ENCODE data around the gene GPR171.
A peak's percentile ranks its signal among the peaks of the same experiment; 100 is the strongest.

Gene GPR171

GRCh38 chr3:151227807-151228665, 25.0 kb upstream of the GPR171 start:
- H3K36me3 ChIP-seq (ENCODE audit: control insufficient read depth in 2 of 2, insufficient read depth in 2 of 2, low read length in 2 of 2) = no peaks in the 10 kb centered on the region
- no peak overlapping the region for H3K9ac ChIP-seq (ENCODE audit: low read depth in 1 of 2, low read length in 2 of 2)
- H3K4me3 ChIP-seq (ENCODE audit: low read length in 2 of 2) = no peak overlapping the region
- H3K27me3 ChIP-seq (ENCODE audit: control insufficient read depth in 2 of 2, insufficient read depth in 2 of 2, low read length in 2 of 2) = no peaks in the 10 kb centered on the region
- peak overlapping the region; percentile 13 to 44 for H3K27ac ChIP-seq (ENCODE audit: low read depth in 2 of 2, low read length in 2 of 2)
- no peaks in the 10 kb centered on the region for H3K9me3 ChIP-seq (ENCODE audit: control insufficient read depth in 2 of 2, low read length in 2 of 2)
- H3K4me1 ChIP-seq (ENCODE audit: control insufficient read depth in 2 of 2, insufficient read depth in 2 of 2, low read length in 2 of 2) = peaks cover 0 to 10% of the 10 kb centered on the region in 2 donors

GRCh38 chr3:151227266-151227806, 24.3 kb upstream of the GPR171 start:
- Histone ChIP-seq H3K27ac (ENCODE audit: low read depth in 2 of 2, low read length in 2 of 2) (peak overlapping the region in 1 of 2 donors; percentile 13), H3K9ac (ENCODE audit: low read depth in 1 of 2, low read length in 2 of 2) (no peak overlapping the region), H3K4me1 (ENCODE audit: control insufficient read depth in 2 of 2, insufficient read depth in 2 of 2, low read length in 2 of 2) (peaks cover 0 to 10% of the 10 kb centered on the region in 2 donors)

DNA sequence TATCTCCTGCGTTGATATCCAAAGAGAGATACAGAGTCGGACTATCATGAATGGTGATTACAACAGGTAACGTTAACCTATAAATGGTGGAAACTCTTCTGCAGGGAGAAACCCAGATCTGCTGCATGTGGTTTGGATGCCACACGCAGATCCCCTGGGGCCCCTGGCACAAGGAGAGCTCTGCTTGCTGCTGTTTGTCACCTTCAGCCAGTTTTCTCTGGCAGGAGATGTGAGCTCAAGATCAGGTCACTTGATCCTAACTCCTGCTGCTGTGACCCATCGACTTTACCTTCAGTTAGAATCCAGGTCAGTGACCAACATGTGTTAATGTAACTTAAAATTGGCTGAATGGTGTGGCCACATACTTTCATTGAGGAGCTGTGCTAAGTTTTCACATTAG, 23.8 kb upstream of the GPR171 start:
- H3K9me3 ChIP-seq (ENCODE audit: control insufficient read depth in 2 of 2, low read length in 2 of 2) = no peaks in the 10 kb centered on the region
- H3K4me1 ChIP-seq (ENCODE audit: control insufficient read depth in 2 of 2, insufficient read depth in 2 of 2, low read length in 2 of 2) = peaks cover 0 to 10% of the 10 kb centered on the region in 2 donors
- no peaks in the 10 kb centered on the region for H3K36me3 ChIP-seq (ENCODE audit: control insufficient read depth in 2 of 2, insufficient read depth in 2 of 2, low read length in 2 of 2)
- no peak overlapping the region for H3K4me3 ChIP-seq (ENCODE audit: low read length in 2 of 2)
- H3K9ac ChIP-seq (ENCODE audit: low read depth in 1 of 2, low read length in 2 of 2) = no peak overlapping the region
- H3K27me3 ChIP-seq (ENCODE audit: control insufficient read depth in 2 of 2, insufficient read depth in 2 of 2, low read length in 2 of 2) = no peaks in the 10 kb centered on the region
- no peak overlapping the region for H3K27ac ChIP-seq (ENCODE audit: low read depth in 2 of 2, low read length in 2 of 2)

More at GRCh38 chr3:151227266-151227806, 24.3 kb upstream of the GPR171 start:
- Histone ChIP-seq H3K4me3 (ENCODE audit: low read length in 2 of 2) (no peak overlapping the region), H3K36me3 (ENCODE audit: control insufficient read depth in 2 of 2, insufficient read depth in 2 of 2, low read length in 2 of 2) (no peaks in the 10 kb centered on the region), H3K27me3 (ENCODE audit: control insufficient read depth in 2 of 2, insufficient read depth in 2 of 2, low read length in 2 of 2) (no peaks in the 10 kb centered on the region), H3K9me3 (ENCODE audit: control insufficient read depth in 2 of 2, low read length in 2 of 2) (no peaks in the 10 kb centered on the region)

DNA sequence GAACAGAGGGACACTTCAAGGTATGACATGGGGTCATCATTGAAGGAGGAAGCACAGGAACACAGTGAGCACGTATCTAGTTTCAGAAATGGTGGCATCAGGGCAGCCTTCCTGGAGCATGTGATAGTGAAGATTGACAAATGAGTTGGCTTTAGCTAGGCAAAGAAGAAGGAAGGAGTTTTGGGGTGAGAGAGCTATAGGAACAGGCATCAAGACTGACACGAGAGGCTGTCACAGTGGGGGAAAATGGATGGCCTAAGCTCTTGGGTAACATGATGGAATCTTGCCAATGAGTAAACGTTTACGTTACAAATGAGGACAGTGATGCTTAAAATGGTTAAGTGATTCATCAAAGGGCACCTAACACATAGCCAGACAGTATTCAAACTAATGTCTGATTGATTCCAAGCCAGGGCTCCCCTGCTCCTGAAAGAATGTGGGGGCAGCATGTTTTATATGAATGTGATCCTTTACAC, 23.1 kb upstream of the GPR171 start:
- H3K36me3 ChIP-seq (ENCODE audit: control insufficient read depth in 2 of 2, insufficient read depth in 2 of 2, low read length in 2 of 2) = no peaks in the 10 kb centered on the region

GRCh38 chr3:151225040-151225975, 22.3 kb upstream of the GPR171 start:
- Histone ChIP-seq H3K9ac (ENCODE audit: low read depth in 1 of 2, low read length in 2 of 2) (no peak overlapping the region), H3K9me3 (ENCODE audit: control insufficient read depth in 2 of 2, low read length in 2 of 2) (no peaks in the 10 kb centered on the region), H3K27me3 (ENCODE audit: control insufficient read depth in 2 of 2, insufficient read depth in 2 of 2, low read length in 2 of 2) (no peaks in the 10 kb centered on the region), H3K4me1 (ENCODE audit: control insufficient read depth in 2 of 2, insufficient read depth in 2 of 2, low read length in 2 of 2) (peaks cover 0 to 4% of the 10 kb centered on the region in 2 donors), H3K36me3 (ENCODE audit: control insufficient read depth in 2 of 2, insufficient read depth in 2 of 2, low read length in 2 of 2) (no peaks in the 10 kb centered on the region), H3K4me3 (ENCODE audit: low read length in 2 of 2) (no peak overlapping the region), H3K27ac (ENCODE audit: low read depth in 2 of 2, low read length in 2 of 2) (peak overlapping the region in 1 of 2 donors; percentile 11)

More for the DNA sequence above, 23.1 kb upstream of the GPR171 start:
- Histone ChIP-seq H3K27me3 (ENCODE audit: control insufficient read depth in 2 of 2, insufficient read depth in 2 of 2, low read length in 2 of 2) (no peaks in the 10 kb centered on the region), H3K9me3 (ENCODE audit: control insufficient read depth in 2 of 2, low read length in 2 of 2) (no peaks in the 10 kb centered on the region), H3K4me3 (ENCODE audit: low read length in 2 of 2) (no peak overlapping the region), H3K27ac (ENCODE audit: low read depth in 2 of 2, low read length in 2 of 2) (no peak overlapping the region), H3K4me1 (ENCODE audit: control insufficient read depth in 2 of 2, insufficient read depth in 2 of 2, low read length in 2 of 2) (peaks cover 0 to 10% of the 10 kb centered on the region in 2 donors), H3K9ac (ENCODE audit: low read depth in 1 of 2, low read length in 2 of 2) (no peak overlapping the region)

DNA sequence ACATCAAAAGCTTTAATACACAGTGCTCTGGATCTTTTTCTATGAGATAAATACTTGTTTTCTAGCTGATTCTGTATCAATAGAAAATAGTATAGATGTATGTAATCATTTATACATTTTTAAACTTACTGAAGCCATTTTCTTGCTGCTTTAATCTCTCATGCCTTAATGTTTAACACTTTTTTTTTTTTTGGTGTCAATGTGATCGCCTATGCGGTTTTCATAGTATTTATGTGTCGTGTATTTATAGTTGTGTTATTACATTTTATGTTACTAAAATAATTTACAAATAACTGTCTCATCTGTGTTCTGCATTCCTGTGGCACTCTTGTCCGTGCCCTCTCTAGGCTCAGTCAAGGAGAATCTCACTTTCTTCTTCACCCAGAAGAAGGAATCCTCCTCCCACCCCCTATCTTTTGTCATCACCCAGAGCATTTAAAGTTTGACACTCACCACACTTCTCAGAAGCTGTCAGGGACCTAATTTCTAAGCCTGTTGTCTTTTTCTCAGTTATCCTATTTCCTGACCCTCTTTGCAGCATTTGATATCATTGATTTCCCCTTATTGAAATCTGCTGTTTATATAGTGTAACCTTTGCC, 21.4 kb upstream of the GPR171 start:
- no peak overlapping the region for H3K9ac ChIP-seq (ENCODE audit: low read depth in 1 of 2, low read length in 2 of 2)
- no peaks in the 10 kb centered on the region for H3K27me3 ChIP-seq (ENCODE audit: control insufficient read depth in 2 of 2, insufficient read depth in 2 of 2, low read length in 2 of 2)
- H3K9me3 ChIP-seq (ENCODE audit: control insufficient read depth in 2 of 2, low read length in 2 of 2) = no peaks in the 10 kb centered on the region
- H3K4me1 ChIP-seq (ENCODE audit: control insufficient read depth in 2 of 2, insufficient read depth in 2 of 2, low read length in 2 of 2) = peaks cover 0 to 4% of the 10 kb centered on the region in 2 donors
- H3K36me3 ChIP-seq (ENCODE audit: control insufficient read depth in 2 of 2, insufficient read depth in 2 of 2, low read length in 2 of 2) = no peaks in the 10 kb centered on the region
- H3K27ac ChIP-seq (ENCODE audit: low read depth in 2 of 2, low read length in 2 of 2) = no peak overlapping the region
- no peak overlapping the region for H3K4me3 ChIP-seq (ENCODE audit: low read length in 2 of 2)

DNA sequence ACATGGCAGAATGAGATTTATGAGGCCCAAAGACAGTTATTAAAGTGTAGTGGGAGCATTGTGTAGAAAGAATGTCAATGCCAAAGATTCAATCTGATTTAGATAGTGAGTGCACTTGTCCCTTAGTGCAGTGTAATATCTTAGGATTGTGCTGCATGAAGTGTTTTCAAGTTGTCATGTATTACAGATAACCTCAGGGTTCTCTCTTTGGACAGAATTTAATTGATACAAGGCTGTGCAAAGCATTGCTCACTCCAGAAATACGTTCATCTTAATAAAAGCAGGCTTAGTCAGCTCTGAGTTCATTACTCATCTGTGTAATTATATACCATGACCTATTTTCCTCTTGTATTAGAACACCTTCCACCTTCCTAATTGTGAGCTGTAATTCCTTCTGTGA, 16.0 kb upstream of the GPR171 start:
- no peak overlapping the region for H3K27ac ChIP-seq (ENCODE audit: low read depth in 2 of 2, low read length in 2 of 2)
- H3K36me3 ChIP-seq (ENCODE audit: control insufficient read depth in 2 of 2, insufficient read depth in 2 of 2, low read length in 2 of 2) = no peaks in the 10 kb centered on the region
- H3K27me3 ChIP-seq (ENCODE audit: control insufficient read depth in 2 of 2, insufficient read depth in 2 of 2, low read length in 2 of 2) = no peaks in the 10 kb centered on the region
- no peak overlapping the region for H3K4me3 ChIP-seq (ENCODE audit: low read length in 2 of 2)
- no peaks in the 10 kb centered on the region for H3K9me3 ChIP-seq (ENCODE audit: control insufficient read depth in 2 of 2, low read length in 2 of 2)
- no peak overlapping the region for H3K9ac ChIP-seq (ENCODE audit: low read depth in 1 of 2, low read length in 2 of 2)
- no peaks in the 10 kb centered on the region for H3K4me1 ChIP-seq (ENCODE audit: control insufficient read depth in 2 of 2, insufficient read depth in 2 of 2, low read length in 2 of 2)

- Histone ChIP-seq H3K9ac (ENCODE audit: low read depth in 1 of 2, low read length in 2 of 2) (no peak overlapping the region), H3K27ac (ENCODE audit: low read depth in 2 of 2, low read length in 2 of 2) (no peak overlapping the region)
These were observed 15.1 kb upstream of the GPR171 start for GRCh38 chr3:151218136-151218535.

GRCh38 chr3:151216641-151217607, 13.9 kb upstream of the GPR171 start:
- H3K4me1 ChIP-seq (ENCODE audit: control insufficient read depth in 2 of 2, insufficient read depth in 2 of 2, low read length in 2 of 2) = no peaks in the 10 kb centered on the region
- H3K9me3 ChIP-seq (ENCODE audit: control insufficient read depth in 2 of 2, low read length in 2 of 2) = no peaks in the 10 kb centered on the region
- no peaks in the 10 kb centered on the region for H3K27me3 ChIP-seq (ENCODE audit: control insufficient read depth in 2 of 2, insufficient read depth in 2 of 2, low read length in 2 of 2)
- no peak overlapping the region for H3K27ac ChIP-seq (ENCODE audit: low read depth in 2 of 2, low read length in 2 of 2)
- no peak overlapping the region for H3K9ac ChIP-seq (ENCODE audit: low read depth in 1 of 2, low read length in 2 of 2)
- no peak overlapping the region for H3K4me3 ChIP-seq (ENCODE audit: low read length in 2 of 2)
- no peaks in the 10 kb centered on the region for H3K36me3 ChIP-seq (ENCODE audit: control insufficient read depth in 2 of 2, insufficient read depth in 2 of 2, low read length in 2 of 2)

More at GRCh38 chr3:151218136-151218535, 15.1 kb upstream of the GPR171 start:
- Histone ChIP-seq H3K27me3 (ENCODE audit: control insufficient read depth in 2 of 2, insufficient read depth in 2 of 2, low read length in 2 of 2) (no peaks in the 10 kb centered on the region), H3K9me3 (ENCODE audit: control insufficient read depth in 2 of 2, low read length in 2 of 2) (no peaks in the 10 kb centered on the region), H3K36me3 (ENCODE audit: control insufficient read depth in 2 of 2, insufficient read depth in 2 of 2, low read length in 2 of 2) (no peaks in the 10 kb centered on the region), H3K4me3 (ENCODE audit: low read length in 2 of 2) (no peak overlapping the region), H3K4me1 (ENCODE audit: control insufficient read depth in 2 of 2, insufficient read depth in 2 of 2, low read length in 2 of 2) (no peaks in the 10 kb centered on the region)

Measured in mucosa of rectum (tissue), 2 donors.